GM12878 (cell line): ENCODE data around the gene SMAD1. TPM values are rescaled to one million over a fixed set of nuclear protein-coding genes. Genes with fewer than 3 reads are reported as not detected.

Source experiments
- EED ChIP-seq: sonication (generic); IDR thresholded peaks from 2 replicates; pipeline ENCODE4 v1.6.1; 2016; ENCODE audit warnings: antibody characterized with exemption, low read depth
- IRF4 ChIP-seq: IDR thresholded peaks from 2 replicates; pipeline ENCODE4 v1.6.1; 2011; ENCODE audit warnings: low read depth, low read length
- JUND ChIP-seq: IDR thresholded peaks from 2 replicates; pipeline ENCODE4 v1.6.1; 2012; ENCODE audit warnings: low read depth, mild to moderate bottlenecking, low read length, improper control_type of control experiment, moderate library complexity
- KAT2A ChIP-seq: conservative IDR thresholded peaks from 2 replicates; pipeline ENCODE4 v1.6.1; 2011; ENCODE audit warnings: low read depth, low read length; ENCODE audit not compliant: control insufficient read depth
- MEF2A ChIP-seq: IDR thresholded peaks from 2 replicates; pipeline ENCODE4 v1.6.1; 2011; ENCODE audit warnings: low read depth, mild to moderate bottlenecking, low read length, moderate library complexity; ENCODE audit not compliant: insufficient read depth
- NBN ChIP-seq: fragments of 450-650 bp; IDR thresholded peaks from 2 replicates; pipeline ENCODE4 v1.6.1; 2016
- NFYA ChIP-seq: IDR thresholded peaks from 2 replicates; pipeline ENCODE4 v1.6.1; 2011; ENCODE audit warnings: low read depth, mild to moderate bottlenecking, low read length, improper control_type of control experiment, borderline replicate concordance
- POLR2A ChIP-seq: IDR thresholded peaks from 2 replicates; pipeline ENCODE4 v1.6.1; 2011; ENCODE audit warnings: low read depth, mild to moderate bottlenecking, low read length
- RBBP5 ChIP-seq: fragments of 200-600 bp; sonication (generic); conservative IDR thresholded peaks from 2 replicates; pipeline ENCODE4 v1.6.1; 2016
- SMAD1 ChIP-seq: fragments of 450-650 bp; IDR thresholded peaks from 2 replicates; pipeline ENCODE4 v1.6.1; 2018; ENCODE audit warnings: mild to moderate bottlenecking, low read depth; ENCODE audit not compliant: partially characterized antibody
- SRF ChIP-seq, 2 experiments: IDR thresholded peaks; 2 replicates each; pipeline ENCODE4 v1.6.1; 2011; ENCODE audit warnings: low read depth in 2 of 2, low read length in 2 of 2, mild to moderate bottlenecking in 1 of 2, moderate library complexity in 1 of 2
- TBL1XR1 ChIP-seq: IDR thresholded peaks from 2 replicates; pipeline ENCODE4 v1.6.1; 2012; ENCODE audit warnings: low read depth, low read length, improper control_type of control experiment
- TCF12 ChIP-seq: IDR thresholded peaks from 2 replicates; pipeline ENCODE4 v1.6.1; 2011; ENCODE audit warnings: low read depth, mild to moderate bottlenecking, low read length
- polyA plus RNA-seq, 11 experiments: library from polyadenylated mRNA; depleted of rRNA in 4 of 11; unstranded in 6 of 11; stranded (reverse) in 5 of 11; fragments of >200 nt; fragmentation: Nextera tagmentation in 4 of 11; fragmentation: Illumina TruSeq in 1 of 11; extraction: Ambion mirVana in 4 of 11; extraction: Trizol in 1 of 11; gene quantifications; 1 replicate in 1 of 11; 2 replicates in 10 of 11; pipeline versions ENCODE4 v1.2.1 to v1.2.3, GENCODE V29; 2011 to 2016; ENCODE audit warnings: inconsistent platforms in 2 of 11, missing spikeins in 2 of 11, low read depth in 1 of 11
- total RNA-seq, 4 experiments: library from RNA; depleted of rRNA in 3 of 4; stranded (reverse); fragments of >200 nt in 3 of 4; fragmentation: Illumina TruSeq in 1 of 4; extraction: Trizol in 1 of 4; gene quantifications; 2 replicates each; pipeline versions ENCODE4 v1.2.1 to v1.2.3, GENCODE V29; 2013 to 2021
- TF ChIP-seq, protein P1 (sequence below): IDR thresholded peaks from 2 replicates; pipeline ENCODE4 v1.6.1; 2011; ENCODE audit warnings: borderline replicate concordance, low read depth, mild to moderate bottlenecking, moderate library complexity, mixed read lengths, low read length; ENCODE audit not compliant: insufficient read depth; ENCODE audit errors: extremely low read length
- TF ChIP-seq, protein P2 (sequence below): fragments of 450-650 bp; formaldehyde crosslinking; IDR thresholded peaks from 2 replicates; pipeline ENCODE4 v1.4.0; 2020; ENCODE audit warnings: mild to moderate bottlenecking, moderate library complexity
- TF ChIP-seq, protein P3 (sequence below): IDR thresholded peaks from 2 replicates; pipeline ENCODE4 v1.6.1; 2012; ENCODE audit warnings: low read depth, low read length, improper control_type of control experiment
- TF ChIP-seq, protein P4 (sequence below): IDR thresholded peaks from 2 replicates; pipeline ENCODE4 v1.6.1; 2011; ENCODE audit warnings: borderline replicate concordance, low read depth, mild to moderate bottlenecking, moderate library complexity, low read length; ENCODE audit not compliant: insufficient read depth, poor library complexity, severe bottlenecking
- TF ChIP-seq, protein P5 (sequence below): IDR thresholded peaks from 2 replicates; pipeline ENCODE4 v1.6.1; 2012; ENCODE audit warnings: low read depth, low read length, improper control_type of control experiment
- TF ChIP-seq, protein P6 (sequence below): IDR thresholded peaks from 2 replicates; pipeline ENCODE4 v1.6.1; 2012; ENCODE audit warnings: mild to moderate bottlenecking, low read depth, low read length

The SMAD1 gene
- total and polyA plus RNA-seq, 10 of the 15 experiments (the other 5 are each of a cell fraction or from before 2014, with no cell fraction given) = 0.29 to 17.5 (median 13.6) TPM

DNA sequence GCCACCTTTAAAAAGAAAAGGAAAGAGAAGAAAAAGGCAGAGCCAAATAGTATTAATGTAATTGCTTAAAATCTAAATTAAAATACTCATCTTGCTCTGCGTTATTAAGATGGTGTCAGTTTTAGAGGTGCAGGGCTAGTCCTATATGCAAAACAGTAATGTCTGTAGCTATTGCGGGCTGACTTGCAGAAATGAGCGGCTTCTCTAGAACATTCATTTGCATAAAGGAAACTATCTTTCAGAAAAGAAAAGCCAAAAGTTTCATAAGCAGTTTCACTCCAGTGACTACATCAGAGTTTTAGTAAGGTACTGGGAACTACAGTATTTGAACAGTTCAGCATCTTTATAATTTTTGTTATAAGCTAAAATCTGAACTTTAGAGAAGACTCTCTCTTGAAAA is 6.0 kb downstream of the SMAD1 start (continued):
- TF ChIP-seq, protein P1, sequence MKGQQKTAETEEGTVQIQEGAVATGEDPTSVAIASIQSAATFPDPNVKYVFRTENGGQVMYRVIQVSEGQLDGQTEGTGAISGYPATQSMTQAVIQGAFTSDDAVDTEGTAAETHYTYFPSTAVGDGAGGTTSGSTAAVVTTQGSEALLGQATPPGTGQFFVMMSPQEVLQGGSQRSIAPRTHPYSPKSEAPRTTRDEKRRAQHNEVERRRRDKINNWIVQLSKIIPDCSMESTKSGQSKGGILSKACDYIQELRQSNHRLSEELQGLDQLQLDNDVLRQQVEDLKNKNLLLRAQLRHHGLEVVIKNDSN = no peak
- TF ChIP-seq IRF4 = 0 out of 2 replicates have a peak, but pooled peaks have one; percentile 21
- no peak for TF ChIP-seq KAT2A
- no peak for TF ChIP-seq NFYA
- TF ChIP-seq, protein P2, sequence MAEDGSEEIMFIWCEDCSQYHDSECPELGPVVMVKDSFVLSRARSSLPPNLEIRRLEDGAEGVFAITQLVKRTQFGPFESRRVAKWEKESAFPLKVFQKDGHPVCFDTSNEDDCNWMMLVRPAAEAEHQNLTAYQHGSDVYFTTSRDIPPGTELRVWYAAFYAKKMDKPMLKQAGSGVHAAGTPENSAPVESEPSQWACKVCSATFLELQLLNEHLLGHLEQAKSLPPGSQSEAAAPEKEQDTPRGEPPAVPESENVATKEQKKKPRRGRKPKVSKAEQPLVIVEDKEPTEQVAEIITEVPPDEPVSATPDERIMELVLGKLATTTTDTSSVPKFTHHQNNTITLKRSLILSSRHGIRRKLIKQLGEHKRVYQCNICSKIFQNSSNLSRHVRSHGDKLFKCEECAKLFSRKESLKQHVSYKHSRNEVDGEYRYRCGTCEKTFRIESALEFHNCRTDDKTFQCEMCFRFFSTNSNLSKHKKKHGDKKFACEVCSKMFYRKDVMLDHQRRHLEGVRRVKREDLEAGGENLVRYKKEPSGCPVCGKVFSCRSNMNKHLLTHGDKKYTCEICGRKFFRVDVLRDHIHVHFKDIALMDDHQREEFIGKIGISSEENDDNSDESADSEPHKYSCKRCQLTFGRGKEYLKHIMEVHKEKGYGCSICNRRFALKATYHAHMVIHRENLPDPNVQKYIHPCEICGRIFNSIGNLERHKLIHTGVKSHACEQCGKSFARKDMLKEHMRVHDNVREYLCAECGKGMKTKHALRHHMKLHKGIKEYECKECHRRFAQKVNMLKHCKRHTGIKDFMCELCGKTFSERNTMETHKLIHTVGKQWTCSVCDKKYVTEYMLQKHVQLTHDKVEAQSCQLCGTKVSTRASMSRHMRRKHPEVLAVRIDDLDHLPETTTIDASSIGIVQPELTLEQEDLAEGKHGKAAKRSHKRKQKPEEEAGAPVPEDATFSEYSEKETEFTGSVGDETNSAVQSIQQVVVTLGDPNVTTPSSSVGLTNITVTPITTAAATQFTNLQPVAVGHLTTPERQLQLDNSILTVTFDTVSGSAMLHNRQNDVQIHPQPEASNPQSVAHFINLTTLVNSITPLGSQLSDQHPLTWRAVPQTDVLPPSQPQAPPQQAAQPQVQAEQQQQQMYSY (CRISPR knock-in tag) = no peak
- TF ChIP-seq, protein P3, sequence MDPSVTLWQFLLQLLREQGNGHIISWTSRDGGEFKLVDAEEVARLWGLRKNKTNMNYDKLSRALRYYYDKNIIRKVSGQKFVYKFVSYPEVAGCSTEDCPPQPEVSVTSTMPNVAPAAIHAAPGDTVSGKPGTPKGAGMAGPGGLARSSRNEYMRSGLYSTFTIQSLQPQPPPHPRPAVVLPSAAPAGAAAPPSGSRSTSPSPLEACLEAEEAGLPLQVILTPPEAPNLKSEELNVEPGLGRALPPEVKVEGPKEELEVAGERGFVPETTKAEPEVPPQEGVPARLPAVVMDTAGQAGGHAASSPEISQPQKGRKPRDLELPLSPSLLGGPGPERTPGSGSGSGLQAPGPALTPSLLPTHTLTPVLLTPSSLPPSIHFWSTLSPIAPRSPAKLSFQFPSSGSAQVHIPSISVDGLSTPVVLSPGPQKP = no peak
- no peak for TF ChIP-seq SMAD1
- 0 out of 2 replicates have a peak, but pooled peaks have one; percentile 19 for TF ChIP-seq TBL1XR1
- TF ChIP-seq MEF2A = 0 out of 2 replicates have a peak, but pooled peaks have one; percentile 10
- TF ChIP-seq SRF (IDR thresholded peaks at IDR 0.05; ENCODE audit: low read depth in 2 of 2, low read length in 2 of 2) = no peak
- no peak for TF ChIP-seq NBN
- no peak for TF ChIP-seq TCF12
- TF ChIP-seq, protein P4, sequence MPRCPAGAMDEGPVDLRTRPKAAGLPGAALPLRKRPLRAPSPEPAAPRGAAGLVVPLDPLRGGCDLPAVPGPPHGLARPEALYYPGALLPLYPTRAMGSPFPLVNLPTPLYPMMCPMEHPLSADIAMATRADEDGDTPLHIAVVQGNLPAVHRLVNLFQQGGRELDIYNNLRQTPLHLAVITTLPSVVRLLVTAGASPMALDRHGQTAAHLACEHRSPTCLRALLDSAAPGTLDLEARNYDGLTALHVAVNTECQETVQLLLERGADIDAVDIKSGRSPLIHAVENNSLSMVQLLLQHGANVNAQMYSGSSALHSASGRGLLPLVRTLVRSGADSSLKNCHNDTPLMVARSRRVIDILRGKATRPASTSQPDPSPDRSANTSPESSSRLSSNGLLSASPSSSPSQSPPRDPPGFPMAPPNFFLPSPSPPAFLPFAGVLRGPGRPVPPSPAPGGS = no peak
- TF ChIP-seq POLR2A = no peak
- no peak for TF ChIP-seq EED
- TF ChIP-seq, protein P5, sequence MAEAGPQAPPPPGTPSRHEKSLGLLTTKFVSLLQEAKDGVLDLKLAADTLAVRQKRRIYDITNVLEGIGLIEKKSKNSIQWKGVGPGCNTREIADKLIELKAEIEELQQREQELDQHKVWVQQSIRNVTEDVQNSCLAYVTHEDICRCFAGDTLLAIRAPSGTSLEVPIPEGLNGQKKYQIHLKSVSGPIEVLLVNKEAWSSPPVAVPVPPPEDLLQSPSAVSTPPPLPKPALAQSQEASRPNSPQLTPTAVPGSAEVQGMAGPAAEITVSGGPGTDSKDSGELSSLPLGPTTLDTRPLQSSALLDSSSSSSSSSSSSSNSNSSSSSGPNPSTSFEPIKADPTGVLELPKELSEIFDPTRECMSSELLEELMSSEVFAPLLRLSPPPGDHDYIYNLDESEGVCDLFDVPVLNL = no peak
- TF ChIP-seq, protein P6, sequence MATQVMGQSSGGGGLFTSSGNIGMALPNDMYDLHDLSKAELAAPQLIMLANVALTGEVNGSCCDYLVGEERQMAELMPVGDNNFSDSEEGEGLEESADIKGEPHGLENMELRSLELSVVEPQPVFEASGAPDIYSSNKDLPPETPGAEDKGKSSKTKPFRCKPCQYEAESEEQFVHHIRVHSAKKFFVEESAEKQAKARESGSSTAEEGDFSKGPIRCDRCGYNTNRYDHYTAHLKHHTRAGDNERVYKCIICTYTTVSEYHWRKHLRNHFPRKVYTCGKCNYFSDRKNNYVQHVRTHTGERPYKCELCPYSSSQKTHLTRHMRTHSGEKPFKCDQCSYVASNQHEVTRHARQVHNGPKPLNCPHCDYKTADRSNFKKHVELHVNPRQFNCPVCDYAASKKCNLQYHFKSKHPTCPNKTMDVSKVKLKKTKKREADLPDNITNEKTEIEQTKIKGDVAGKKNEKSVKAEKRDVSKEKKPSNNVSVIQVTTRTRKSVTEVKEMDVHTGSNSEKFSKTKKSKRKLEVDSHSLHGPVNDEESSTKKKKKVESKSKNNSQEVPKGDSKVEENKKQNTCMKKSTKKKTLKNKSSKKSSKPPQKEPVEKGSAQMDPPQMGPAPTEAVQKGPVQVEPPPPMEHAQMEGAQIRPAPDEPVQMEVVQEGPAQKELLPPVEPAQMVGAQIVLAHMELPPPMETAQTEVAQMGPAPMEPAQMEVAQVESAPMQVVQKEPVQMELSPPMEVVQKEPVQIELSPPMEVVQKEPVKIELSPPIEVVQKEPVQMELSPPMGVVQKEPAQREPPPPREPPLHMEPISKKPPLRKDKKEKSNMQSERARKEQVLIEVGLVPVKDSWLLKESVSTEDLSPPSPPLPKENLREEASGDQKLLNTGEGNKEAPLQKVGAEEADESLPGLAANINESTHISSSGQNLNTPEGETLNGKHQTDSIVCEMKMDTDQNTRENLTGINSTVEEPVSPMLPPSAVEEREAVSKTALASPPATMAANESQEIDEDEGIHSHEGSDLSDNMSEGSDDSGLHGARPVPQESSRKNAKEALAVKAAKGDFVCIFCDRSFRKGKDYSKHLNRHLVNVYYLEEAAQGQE = no peak
- TF ChIP-seq RBBP5 = no peak
- no peak for TF ChIP-seq JUND
